Thyroid gland (tissue), 4 donors: ENCODE measurements around the gene NUP62.

Experiments
- CTCF ChIP-seq, 6 experiments: fragments of 200-600 bp in 3 of 6; fragments of 450-650 bp in 3 of 6; sonication (generic) in 3 of 6; IDR thresholded peaks; one replicate each; pipeline ENCODE4 v1.5.1; 2016 to 2019; ENCODE audit warnings: antibody characterized with exemption in 6 of 6, mild to moderate bottlenecking in 2 of 6, inconsistent platforms in 1 of 6, moderate library complexity in 1 of 6
- POLR2A ChIP-seq, 2 donors: fragments of 450-650 bp; IDR thresholded peaks; one replicate each; pipeline ENCODE4 v1.6.1; 2017; ENCODE audit warnings: antibody characterized with exemption in 2 of 2, mild to moderate bottlenecking in 2 of 2, moderate library complexity in 1 of 2

DNA sequence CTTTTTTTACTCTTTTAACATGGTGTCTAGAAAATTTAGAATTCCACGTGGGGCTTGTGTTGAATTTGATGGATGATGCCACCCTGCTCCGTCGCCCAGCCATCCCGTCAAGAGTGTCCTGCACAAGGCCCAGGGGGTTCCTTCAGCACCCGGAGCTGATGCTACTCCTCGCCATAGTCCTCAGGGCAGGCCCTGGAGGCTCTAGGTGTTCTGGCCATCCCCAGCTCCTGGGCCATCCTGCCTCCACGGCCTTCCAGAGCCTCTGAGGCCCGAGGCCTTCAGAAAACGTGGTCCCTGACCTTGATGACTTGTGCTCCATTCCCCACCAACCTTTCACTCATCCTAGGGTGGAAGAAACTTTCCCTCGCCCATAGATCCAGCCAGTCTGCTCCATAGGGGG is 55.5 kb downstream of the NUP62 start:
- TF ChIP-seq CTCF (IDR thresholded peaks at IDR 0.05) (no peak), POLR2A (IDR thresholded peaks at IDR 0.05) (no peak)
